ENCODE measurements around the gene ARAP3. TPM values are rescaled to one million over a fixed set of nuclear protein-coding genes. Genes with fewer than 3 reads are reported as not detected.
"Not testable (repeated sequence)": the region's sequence is repeated elsewhere in the genome, so short reads cannot be mapped to it uniquely, and the experiment has no call there.

The ARAP3 gene
- 10 to 100 TPM; 10.0 to 18.3 (median 14.4) TPM for polyA plus RNA-seq (ENCODE audit: insufficient read length in 10 of 10)
- long read RNA-seq, donor 1: 0 reads
- long read RNA-seq, donor 2: 0 reads
- long read RNA-seq, donor 3: 0 reads
- long read RNA-seq, donor 4: 0 reads
- long read RNA-seq, donor 5: 0 reads
- long read RNA-seq, donor 6: 0 reads
- long read RNA-seq, donor 7: 0 reads
- long read RNA-seq, donor 8: 0 reads
- long read RNA-seq, donor 9: 0 reads

DNA sequence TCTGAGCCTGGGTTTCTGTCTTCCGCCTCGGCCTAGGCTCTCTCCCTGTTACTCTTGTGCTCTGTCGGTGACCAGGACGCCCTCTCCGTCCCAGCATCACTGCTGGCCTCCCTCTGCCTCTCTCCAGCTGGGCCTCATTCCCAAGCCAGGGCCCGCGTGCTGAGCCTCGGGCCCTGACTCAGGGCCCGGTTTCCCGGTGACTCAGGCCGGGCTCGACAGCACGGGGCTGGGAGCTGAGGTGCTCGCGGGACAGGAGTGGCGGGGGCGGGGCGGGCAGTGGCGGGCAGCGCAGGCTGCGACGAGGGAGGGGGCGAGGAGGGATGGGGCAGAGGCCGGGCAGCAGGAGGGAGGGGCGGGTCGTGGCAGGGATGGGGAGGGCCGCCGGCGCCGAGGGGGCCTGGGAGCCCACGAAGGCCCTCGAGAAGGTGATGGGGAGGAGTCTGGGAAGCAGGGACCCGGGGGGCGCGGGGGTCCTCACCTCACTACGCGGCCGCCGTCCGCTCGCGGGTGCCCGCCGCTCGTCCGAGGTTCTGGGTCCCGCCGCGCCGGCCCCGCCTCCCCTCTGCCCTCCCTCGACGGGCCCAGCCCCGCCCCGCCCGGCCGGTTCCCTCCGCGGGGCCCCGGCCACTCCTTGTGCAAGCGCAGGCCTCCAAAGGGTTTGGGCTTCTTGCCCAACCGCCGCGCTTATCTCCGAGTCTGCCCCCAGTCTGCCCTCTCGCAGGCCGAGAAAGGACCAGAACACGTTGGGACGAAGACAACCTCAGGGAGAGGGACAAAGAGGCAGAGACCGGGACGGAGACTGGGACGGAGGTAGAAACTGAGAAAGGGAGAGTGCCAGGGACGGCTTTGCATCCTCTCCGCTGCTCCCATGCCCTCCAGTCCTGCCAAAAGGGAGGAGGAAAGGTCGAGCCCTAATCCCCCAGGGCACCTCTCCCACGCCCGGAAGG lies at the start of gene ARAP3:
ARAP3 (minus strand) TSS at position 536 of the 947 bp plus-strand sequence. CDS start 1,744 bp downstream, outside the sequence.
- DNase-seq: peak; percentile 35 to 76 (median 65)

DNA sequence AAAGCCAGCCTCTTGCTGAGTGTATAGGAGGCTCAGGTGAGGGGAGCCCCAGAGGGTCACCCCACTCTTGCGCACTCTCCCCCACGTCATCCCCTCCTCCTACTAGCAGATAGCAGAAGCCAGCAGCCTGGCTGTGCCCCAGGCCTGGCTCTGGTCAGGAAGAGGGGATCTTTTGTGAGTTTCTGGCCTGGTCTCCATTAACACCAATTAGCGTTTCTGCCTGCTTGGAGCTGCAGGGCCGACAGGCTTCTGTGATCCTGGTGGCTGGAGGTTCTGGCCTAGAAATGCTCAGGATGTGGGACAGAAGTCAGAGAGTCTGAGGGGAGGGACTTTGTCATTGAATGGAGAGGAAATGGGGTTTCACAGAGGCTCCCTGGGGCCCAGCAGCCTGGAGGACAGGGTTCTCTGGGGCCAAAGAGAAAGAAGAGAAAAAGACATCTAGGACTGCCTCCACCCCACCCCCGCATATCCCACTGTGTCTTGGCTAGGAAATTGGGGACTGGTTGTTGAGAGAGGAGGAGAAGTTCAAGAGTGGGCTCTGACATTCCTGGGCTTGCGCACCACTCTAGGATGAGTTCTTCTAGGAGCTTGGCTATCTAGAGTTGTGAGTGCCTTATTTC lies 47.5 kb upstream of the ARAP3 start:
- no peak for DNase-seq

DNA sequence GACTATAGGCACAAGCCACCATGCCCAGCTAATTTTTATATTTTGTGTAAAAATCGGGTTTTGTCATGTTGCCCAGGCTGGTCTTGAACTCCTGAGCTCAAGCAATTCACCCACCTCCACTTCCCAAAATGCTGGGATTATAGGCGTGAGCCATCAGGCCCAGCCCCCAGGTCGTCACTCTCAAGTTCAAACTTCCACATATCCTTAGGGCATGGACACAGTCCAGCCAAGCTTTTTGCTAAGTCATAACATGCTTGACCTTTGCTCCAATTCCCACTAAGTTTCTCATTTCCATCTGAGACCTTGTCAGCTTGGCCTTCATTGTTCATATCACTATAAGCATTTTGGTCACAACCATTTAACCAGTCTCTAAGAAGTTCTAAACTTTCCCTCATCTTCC lies 43.9 kb upstream of the ARAP3 start:
- no peak for DNase-seq

- not testable (repeated sequence) for DNase-seq
These were observed 43.1 kb upstream of the ARAP3 start for GRCh38 chr5:141725174-141725573.

- DNase-seq: no peak
These were observed 40.2 kb upstream of the ARAP3 start for GRCh38 chr5:141722266-141722665.

DNA sequence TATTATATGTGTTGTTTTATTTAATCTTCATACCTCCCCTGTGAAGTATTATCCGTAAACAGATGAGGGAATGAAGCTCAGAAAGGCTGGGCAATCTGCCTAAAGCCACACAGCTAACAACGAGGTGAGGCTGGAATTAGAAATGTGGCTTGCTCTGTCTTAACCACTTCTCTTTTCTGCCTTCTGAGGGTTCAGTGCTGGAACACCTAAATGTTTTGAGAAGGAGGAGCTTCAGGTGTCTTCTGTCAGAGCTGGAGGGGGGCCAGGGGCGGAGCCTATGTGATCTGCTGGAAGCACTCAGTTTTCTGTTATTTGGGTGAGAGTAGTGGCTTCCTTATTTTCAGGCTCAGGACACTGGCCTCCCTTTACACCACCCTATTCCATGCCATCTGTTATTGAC lies 35.0 kb upstream of the ARAP3 start:
- no peak for DNase-seq

DNA sequence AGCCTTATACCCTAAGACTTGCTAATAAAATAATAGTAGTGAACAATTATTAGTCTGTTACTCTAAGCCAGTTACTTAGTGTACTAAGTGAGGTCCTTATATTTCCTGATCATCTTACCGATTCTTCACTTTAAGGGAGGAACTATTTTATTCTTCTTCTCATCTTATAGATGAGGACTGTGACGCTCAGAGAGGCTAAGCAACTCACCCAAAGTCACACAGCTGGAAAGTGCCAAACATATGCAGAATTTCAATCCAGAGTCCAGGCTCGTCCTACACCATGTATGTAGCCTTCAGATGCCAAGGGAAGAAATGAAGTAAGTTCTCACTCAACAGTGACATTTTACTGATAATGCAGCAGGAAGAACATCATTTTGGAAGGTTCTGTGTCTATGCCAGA lies 34.4 kb upstream of the ARAP3 start:
- no peak for DNase-seq

GRCh38 chr5:141716009-141716408 lies 34.0 kb upstream of the ARAP3 start:
- DNase-seq: no peak

DNA sequence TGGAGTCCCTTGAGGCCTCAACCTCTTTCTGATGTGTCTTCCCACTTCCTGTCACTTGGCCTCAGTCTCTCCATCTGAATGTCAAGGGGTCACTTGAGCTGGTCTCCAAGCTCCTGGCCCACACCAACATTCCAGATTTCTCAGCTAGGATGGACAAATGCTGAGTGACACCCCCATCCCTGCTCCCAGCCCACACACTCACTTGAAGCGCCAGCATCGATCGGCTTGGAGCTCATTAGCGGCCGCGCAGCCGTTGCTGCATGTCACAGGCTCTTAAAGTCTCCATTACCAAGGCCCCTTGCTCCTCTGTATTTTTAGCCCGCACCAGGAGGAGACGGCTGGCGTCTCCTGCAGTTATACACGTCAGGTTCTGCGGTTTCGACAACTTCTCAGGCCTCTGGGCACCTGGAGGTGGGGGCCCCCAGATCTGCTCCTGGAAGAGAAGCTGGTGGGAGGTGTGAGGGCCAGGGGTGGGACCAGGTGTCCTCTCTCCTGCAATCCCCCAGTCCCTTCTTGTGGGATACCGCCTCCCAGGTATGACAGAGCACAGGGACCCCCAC lies 33.4 kb upstream of the ARAP3 start:
- no peak for DNase-seq

GRCh38 chr5:141714542-141715310 lies 32.7 kb upstream of the ARAP3 start:
- no peak for DNase-seq

DNA sequence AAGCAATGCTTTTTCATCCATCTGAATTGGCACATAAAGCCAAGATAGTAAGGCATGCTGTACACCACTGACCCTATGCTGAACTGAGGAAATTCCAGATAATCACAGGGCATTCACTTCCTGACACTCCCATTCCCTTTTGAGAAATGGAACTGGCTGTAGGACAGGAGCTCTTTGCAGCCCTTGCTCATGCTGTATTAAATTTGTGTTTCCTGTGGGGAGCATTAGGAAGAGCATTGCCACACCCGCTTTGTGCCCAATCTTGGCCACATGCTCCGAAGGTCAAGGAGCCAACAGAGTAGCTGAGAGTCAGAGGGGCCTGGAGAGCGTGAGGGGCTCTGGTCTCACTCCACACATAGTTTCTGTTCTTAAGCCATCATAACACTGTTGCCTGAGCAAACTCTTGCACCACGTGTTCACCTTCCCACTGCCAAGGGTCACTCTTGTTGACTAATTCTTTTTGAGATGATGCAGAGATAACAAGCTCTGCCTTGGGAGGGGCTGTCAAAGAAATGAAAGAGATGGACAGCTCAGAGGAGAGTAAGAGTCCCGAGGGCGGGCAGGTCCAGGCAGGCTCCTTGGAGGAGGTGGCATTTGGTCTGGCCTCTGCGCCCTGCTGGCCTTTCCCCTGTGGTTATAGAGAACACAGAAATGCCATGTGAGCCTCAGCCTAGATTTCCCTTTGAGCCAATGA lies 31.7 kb upstream of the ARAP3 start:
- DNase-seq: no peak

DNA sequence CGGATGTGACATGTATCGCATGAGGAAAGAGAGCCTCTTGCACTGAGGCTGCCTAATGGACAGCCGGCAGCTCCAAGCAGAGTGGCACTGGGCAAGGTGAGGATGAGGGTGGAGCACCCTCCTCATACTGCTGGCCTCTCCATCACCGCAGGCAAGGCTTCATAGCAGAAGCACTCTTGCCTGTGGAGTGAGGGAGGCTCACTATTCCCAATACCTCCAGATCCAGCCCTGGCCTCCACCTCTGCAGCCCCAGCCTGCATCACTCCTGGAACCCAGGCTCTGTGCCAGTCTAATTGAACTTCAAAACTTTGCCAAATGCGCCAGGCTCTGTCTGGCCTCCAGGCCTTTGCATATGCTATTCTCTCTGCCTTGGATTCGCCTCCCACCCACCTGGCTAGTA lies 29.7 kb upstream of the ARAP3 start:
- no peak for DNase-seq

DNA sequence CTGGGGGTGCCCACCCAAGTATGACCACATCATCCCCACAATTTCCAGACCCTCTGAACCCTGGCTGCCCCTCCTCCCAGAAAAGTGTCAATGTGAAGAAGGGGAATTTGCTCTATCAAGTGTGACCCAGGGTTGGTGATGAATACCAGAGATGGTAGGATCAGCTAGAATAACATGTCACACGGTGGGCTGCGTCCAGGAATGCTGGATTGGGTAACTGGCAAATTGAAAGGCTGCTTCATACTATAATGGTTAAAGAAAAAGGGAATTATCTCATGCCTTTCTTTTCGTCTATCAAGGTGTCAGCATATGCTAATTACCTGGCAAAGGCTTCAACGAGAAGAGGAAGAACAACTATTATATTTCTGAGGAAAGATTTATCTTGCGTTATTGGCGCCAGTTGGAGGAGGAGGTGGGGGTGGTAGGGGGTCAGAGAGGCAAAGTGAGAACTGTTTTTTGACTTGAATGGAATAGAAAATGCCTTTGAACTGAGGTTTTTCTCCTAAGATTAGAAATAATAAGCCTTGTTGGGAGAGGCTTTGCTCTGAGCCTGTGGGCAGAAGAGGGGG lies 27.8 kb upstream of the ARAP3 start:
- no peak for DNase-seq

GRCh38 chr5:141708016-141708415 lies 26.0 kb upstream of the ARAP3 start:
- no peak for DNase-seq

- no peak for DNase-seq
These were observed 25.5 kb upstream of the ARAP3 start for GRCh38 chr5:141707510-141707909.

GRCh38 chr5:141706121-141706520 lies 24.1 kb upstream of the ARAP3 start:
- no peak for DNase-seq

DNA sequence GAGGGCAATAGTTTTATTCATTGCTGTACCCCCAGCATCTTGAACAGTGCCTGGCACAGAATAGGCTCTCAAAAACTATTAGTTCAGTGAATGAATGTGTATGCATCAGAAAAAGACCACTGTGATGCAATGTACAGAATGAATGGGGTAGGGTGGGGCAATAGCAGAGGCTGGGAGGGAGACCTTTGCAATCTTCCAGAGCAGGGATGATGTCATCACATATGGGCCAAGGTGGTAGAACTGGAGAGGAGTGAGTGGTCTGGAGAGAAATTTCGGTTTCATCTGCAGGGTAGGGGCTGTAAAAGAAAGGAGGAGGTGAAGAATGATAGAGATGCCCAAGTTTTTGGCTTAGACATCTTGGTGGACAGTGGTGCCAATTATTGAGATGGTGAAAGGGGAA lies 23.4 kb upstream of the ARAP3 start:
- DNase-seq: no peak

GRCh38 chr5:141704782-141705297 lies 22.8 kb upstream of the ARAP3 start:
- DNase-seq: no peak

- peak in 1 of 3 donors; percentile 43 for DNase-seq
These were observed 21.1 kb upstream of the ARAP3 start for GRCh38 chr5:141703133-141703561.
